H1 (cell line): ENCODE measurements around the gene C2CD4C. TPM values are rescaled to one million over a fixed set of nuclear protein-coding genes. Genes with fewer than 3 reads are reported as not detected.

Experiments
- CTCF ChIA-PET: fragments of 300-600 bp; sonication (Branson Sonifier 250); formaldehyde crosslinking; loops from one replicate; lab custom pipeline; 2021; ENCODE audit not compliant: partially characterized antibody; lab: Charles Lee
- POLR2A ChIA-PET: fragments of 300-600 bp; sonication (Branson Sonifier 250); formaldehyde crosslinking; loops from one replicate; lab custom pipeline; 2021; ENCODE audit warnings: inconsistent platforms; ENCODE audit not compliant: partially characterized antibody; lab: Charles Lee
- DNase-seq, 2 experiments: peaks; one replicate each; pipeline versions ENCODE4 v3.0.0 to v3.0.0-alpha.2; 2010 to 2022; ENCODE audit warnings: low spot score in 2 of 2, low read depth in 1 of 2, mixed read lengths in 1 of 2
- FAIRE-seq: peaks from 2 replicates; lab custom pipeline; 2011; peaks lifted over from hg19 to GRCh38; lab: Jason Lieb, UNC
- H2AFZ ChIP-seq: 2 replicates; pipeline ENCODE4 v1.8.1; 2012; ENCODE audit warnings: low read length, inconsistent platforms
- H2AK5ac ChIP-seq: 2 replicates; pipeline ENCODE4 v1.6.1; 2013; ENCODE audit warnings: low read depth, low read length
- H2BK120ac ChIP-seq: replicated peaks from 2 replicates; pipeline ENCODE3; 2013; ENCODE audit warnings: low read depth, low read length, inconsistent platforms
- H2BK12ac ChIP-seq: 2 replicates; pipeline ENCODE4 v1.6.1; 2013; ENCODE audit warnings: low read depth, low read length
- H2BK15ac ChIP-seq: 2 replicates; pipeline ENCODE4 v1.6.1; 2013; ENCODE audit warnings: low read length
- H2BK20ac ChIP-seq: 2 replicates; pipeline ENCODE4 v1.6.1; 2013; ENCODE audit warnings: low read length
- H2BK5ac ChIP-seq: 2 replicates; pipeline ENCODE4 v1.6.1; 2013; ENCODE audit warnings: low read depth, low read length
- H3K14ac ChIP-seq: 2 replicates; pipeline ENCODE4 v1.6.1; 2013; ENCODE audit warnings: inconsistent platforms; ENCODE audit not compliant: insufficient read length
- H3K18ac ChIP-seq: 2 replicates; pipeline ENCODE4 v1.6.1; 2013; ENCODE audit warnings: low read length; ENCODE audit errors: extremely low read depth
- H3K23ac ChIP-seq: 2 replicates; pipeline ENCODE4 v1.6.1; 2013; ENCODE audit warnings: inconsistent platforms; ENCODE audit not compliant: insufficient read length
- H3K23me2 ChIP-seq: 2 replicates; pipeline ENCODE4 v1.6.1; 2013; ENCODE audit warnings: low read depth, low read length
- H3K27ac ChIP-seq: 2 replicates; pipeline ENCODE4 v1.6.1; 2011; ENCODE audit warnings: low read depth, low read length, inconsistent platforms
- H3K27me3 ChIP-seq, 4 experiments: replicated peaks in 1 of 4; 1 replicate in 1 of 4; 2 replicates in 3 of 4; pipeline versions ENCODE4 v1.6.1 to v1.8.1; 2011 to 2013; ENCODE audit warnings: low read length in 3 of 4, mild to moderate bottlenecking in 3 of 4, inconsistent platforms in 2 of 4, mixed read lengths in 2 of 4, moderate library complexity in 1 of 4; ENCODE audit not compliant: control insufficient read depth in 3 of 4, insufficient read depth in 3 of 4; ENCODE audit errors: extremely low read depth in 1 of 4
- H3K36me3 ChIP-seq, 4 experiments: 2 replicates each; pipeline versions ENCODE4 v1.6.1 to v1.8.1; 2011 to 2013; ENCODE audit warnings: mild to moderate bottlenecking in 4 of 4, low read length in 3 of 4, moderate library complexity in 2 of 4, control low read depth in 1 of 4, inconsistent platforms in 1 of 4; ENCODE audit not compliant: insufficient read depth in 4 of 4, control insufficient read depth in 2 of 4
- H3K4ac ChIP-seq: replicated peaks from 2 replicates; pipeline ENCODE3; 2013; ENCODE audit warnings: low read length, low read depth, mixed read lengths, inconsistent platforms; ENCODE audit not compliant: insufficient read length
- H3K4me1 ChIP-seq, 4 experiments: replicated peaks in 1 of 4; 1 replicate in 1 of 4; 2 replicates in 3 of 4; pipeline versions ENCODE4 v1.6.1 to v1.8.1; 2011 to 2013; ENCODE audit warnings: low read length in 3 of 4, inconsistent platforms in 2 of 4, mixed read lengths in 1 of 4; ENCODE audit not compliant: insufficient read depth in 4 of 4, control insufficient read depth in 3 of 4
- H3K4me2 ChIP-seq, 2 experiments: 2 replicates each; pipeline versions ENCODE4 v1.6.1 to v1.8.1; 2011 to 2013; ENCODE audit warnings: low read depth in 2 of 2, low read length in 2 of 2, control low read depth in 1 of 2, inconsistent platforms in 1 of 2, mild to moderate bottlenecking in 1 of 2; ENCODE audit not compliant: insufficient read depth in 1 of 2
- H3K4me3 ChIP-seq, 4 experiments: fragments of 200-600, 300-600 bp in 1 of 4; sonication (generic), shearing (Covaris generic), sonication (Bioruptor Twin) in 1 of 4; 2 replicates each; pipeline versions ENCODE4 v1.5.1 to v1.8.1; 2011 to 2016; ENCODE audit warnings: low read length in 4 of 4, low read depth in 3 of 4, control low read depth in 2 of 4, inconsistent platforms in 2 of 4, mild to moderate bottlenecking in 2 of 4, mixed read lengths in 1 of 4, moderate library complexity in 1 of 4; ENCODE audit not compliant: insufficient read depth in 2 of 4; ENCODE audit errors: extremely low read depth in 1 of 4
- H3K56ac ChIP-seq: replicated peaks from 2 replicates; pipeline ENCODE3; 2013; ENCODE audit warnings: low read depth, mild to moderate bottlenecking, mixed read lengths, low read length, inconsistent platforms; ENCODE audit not compliant: insufficient read length
- H3K79me1 ChIP-seq: 2 replicates; pipeline ENCODE4 v1.6.1; 2013; ENCODE audit warnings: low read depth, low read length, control low read depth
- H3K79me2 ChIP-seq, 2 experiments: 2 replicates each; pipeline versions ENCODE4 v1.6.1 to v1.8.1; 2012 to 2013; ENCODE audit warnings: low read length in 2 of 2, mild to moderate bottlenecking in 2 of 2, inconsistent platforms in 1 of 2; ENCODE audit not compliant: insufficient read depth in 2 of 2, control insufficient read depth in 1 of 2
- H3K9ac ChIP-seq, 4 experiments: replicated peaks in 1 of 4; 1 replicate in 1 of 4; 2 replicates in 3 of 4; pipeline versions ENCODE4 v1.6.1 to v1.8.1; 2011 to 2013; ENCODE audit warnings: low read depth in 3 of 4, low read length in 3 of 4, control low read depth in 2 of 4, mild to moderate bottlenecking in 2 of 4, moderate library complexity in 2 of 4, inconsistent platforms in 1 of 4; ENCODE audit errors: extremely low read depth in 1 of 4
- H3K9me3 ChIP-seq, 2 experiments: 2 replicates each; pipeline versions ENCODE4 v1.6.1 to v1.8.1; 2012 to 2013; ENCODE audit warnings: mild to moderate bottlenecking in 2 of 2, moderate library complexity in 2 of 2, control low read depth in 1 of 2, inconsistent platforms in 1 of 2, low read depth in 1 of 2, low read length in 1 of 2, mixed read lengths in 1 of 2; ENCODE audit not compliant: insufficient read depth in 2 of 2
- H4K20me1 ChIP-seq, 2 experiments: replicated peaks in 1 of 2; 2 replicates each; pipeline versions ENCODE3 to v1.8.1; 2011 to 2013; ENCODE audit warnings: inconsistent platforms in 2 of 2, low read length in 2 of 2, mild to moderate bottlenecking in 1 of 2; ENCODE audit not compliant: insufficient read depth in 2 of 2, control insufficient read depth in 1 of 2
- H4K5ac ChIP-seq: 2 replicates; pipeline ENCODE4 v1.6.1; 2013; ENCODE audit warnings: low read length, low read depth, mixed read lengths, inconsistent platforms; ENCODE audit not compliant: insufficient read length
- H4K8ac ChIP-seq: 2 replicates; pipeline ENCODE4 v1.8.0; 2013; ENCODE audit warnings: mild to moderate bottlenecking, moderate library complexity, low read length, inconsistent platforms; ENCODE audit not compliant: insufficient read depth; ENCODE audit errors: extremely low read depth
- H4K91ac ChIP-seq: replicated peaks from 2 replicates; pipeline ENCODE3; 2013; ENCODE audit warnings: low read length, mixed read lengths, inconsistent platforms; ENCODE audit not compliant: insufficient read length
- ATF2 ChIP-seq: IDR thresholded peaks from 2 replicates; pipeline ENCODE4 v1.6.1; 2012; ENCODE audit warnings: low read length, inconsistent platforms
- ATF3 ChIP-seq: IDR thresholded peaks from 2 replicates; pipeline ENCODE4 v1.6.1; 2011; ENCODE audit warnings: low read depth, mild to moderate bottlenecking, low read length; ENCODE audit not compliant: insufficient read depth
- FOSL1 ChIP-seq: IDR thresholded peaks from 2 replicates; pipeline ENCODE4 v1.6.1; 2011; ENCODE audit warnings: mild to moderate bottlenecking, low read depth, low read length, moderate library complexity; ENCODE audit not compliant: insufficient read depth
- GTF2F1 ChIP-seq: IDR thresholded peaks from 2 replicates; pipeline ENCODE4 v1.6.1; 2012; ENCODE audit warnings: low read depth, low read length, improper control_type of control experiment, borderline replicate concordance
- NRF1 ChIP-seq: IDR thresholded peaks from 2 replicates; pipeline ENCODE4 v1.6.1; 2011; ENCODE audit warnings: mild to moderate bottlenecking, low read depth, low read length, improper control_type of control experiment
- PHF8 ChIP-seq: fragments of 200-600 bp; sonication (generic); conservative IDR thresholded peaks from 2 replicates; pipeline ENCODE4 v1.7.1; 2012; ENCODE audit warnings: low read depth, mild to moderate bottlenecking, inconsistent platforms, low read length, moderate library complexity
- RAD21 ChIP-seq, 2 experiments: IDR thresholded peaks in 1 of 2; conservative IDR thresholded peaks in 1 of 2; 2 replicates each; pipeline ENCODE4 v1.6.1; 2011; ENCODE audit warnings: low read depth in 2 of 2, low read length in 2 of 2, improper control_type of control experiment in 1 of 2, inconsistent platforms in 1 of 2, mild to moderate bottlenecking in 1 of 2, moderate library complexity in 1 of 2
- RBBP5 ChIP-seq: IDR thresholded peaks from 2 replicates; pipeline ENCODE4 v1.7.1; 2012; ENCODE audit warnings: low read depth, mild to moderate bottlenecking, inconsistent platforms, low read length, moderate library complexity, borderline replicate concordance
- SAP30 ChIP-seq: fragments of 300-600 bp; sonication (generic); IDR thresholded peaks from 2 replicates; pipeline ENCODE4 v1.7.1; 2012; ENCODE audit warnings: low read length, moderate library complexity, mild to moderate bottlenecking, inconsistent platforms; ENCODE audit not compliant: insufficient read depth, insufficient replicate concordance
- SUZ12 ChIP-seq: fragments of 200-600 bp; sonication (generic); IDR thresholded peaks from 2 replicates; pipeline ENCODE4 v1.6.1; 2012; ENCODE audit warnings: mild to moderate bottlenecking, inconsistent platforms, low read length, moderate library complexity, mixed read lengths
- TAF1 ChIP-seq: IDR thresholded peaks from 2 replicates; pipeline ENCODE4 v1.6.1; 2011; ENCODE audit warnings: mild to moderate bottlenecking, low read depth, low read length
- WGBS, 2 experiments: shearing (Covaris generic) in 1 of 2; methylation state at CpG; one replicate each; pipeline versions ENCODE4 v1.1.6 to v1.1.7; 2013 to 2015; ENCODE audit warnings: low lambda C conversion rate in 2 of 2, mixed read lengths in 2 of 2, inconsistent platforms in 1 of 2, low coverage in 1 of 2, missing lambda C conversion rate in 1 of 2; ENCODE audit not compliant: insufficient replicate concordance in 2 of 2, insufficient coverage in 1 of 2, insufficient read length in 1 of 2; ENCODE audit errors: extremely low coverage in 1 of 2, missing lambda C conversion rate in 1 of 2; 5-methylcytosine and 5-hydroxymethylcytosine counted together
- polyA plus RNA-seq, 7 experiments: library from polyadenylated mRNA; depleted of rRNA in 3 of 7; stranded (reverse) in 5 of 7; unstranded in 2 of 7; fragments of >200 nt in 5 of 7; fragments of 200-250 nt in 2 of 7; gene quantifications; 1 replicate in 5 of 7; 2 replicates in 1 of 7; 4 replicates in 1 of 7; pipeline versions ENCODE4 v1.2.1 to v1.2.3, GENCODE V29; 2011 to 2013; ENCODE audit warnings: missing spikeins in 2 of 7, mixed read lengths in 2 of 7
- total RNA-seq: library from RNA; stranded (reverse); fragmentation: NEBNext Ultra II Directional; extraction: Animal tissue kit (Norgen Biotek cat#: 25700); gene quantifications from 2 replicates; pipeline ENCODE4 v1.2.1, GENCODE V29; 2021

Gene C2CD4C
- total and polyA plus RNA-seq, 2 of the 8 experiments (the other 6 are each of a cell fraction or from before 2014, with no cell fraction given) = 3.8 to 6.3 TPM

GRCh38 chr19:366951-367350 lies 42.0 kb downstream of the C2CD4C start:
- DNase-seq = no peak
- H3K56ac ChIP-seq = no peak overlapping the region
- no peaks in the 10 kb centered on the region for H3K4me1 ChIP-seq
- H2BK20ac ChIP-seq = no peak overlapping the region
- H3K18ac ChIP-seq = no peak overlapping the region
- no peak overlapping the region for H4K8ac ChIP-seq
- no peak overlapping the region for H3K9ac ChIP-seq
- no peak for FAIRE-seq
- no peak overlapping the region for H2BK120ac ChIP-seq
- H2BK15ac ChIP-seq = no peak overlapping the region
- no peak overlapping the region for H2BK5ac ChIP-seq
- H4K5ac ChIP-seq = no peak overlapping the region
- H4K20me1 ChIP-seq = peaks cover 0 to 2% of the 10 kb centered on the region in 2 experiments
- H3K23ac ChIP-seq = no peak overlapping the region
- POLR2A ChIA-PET = interaction anchor here (1.1 kb wide), 1 partner anchor 22 kb away, joined by 4 read pairs; no protein-coding TSS in a partner anchor
- 88% methylated on average over 8 of the region's 8 CpGs; no CpG with 5 or more reads in 1 of the 2 experiments for WGBS, 2 experiments
- no peak overlapping the region for H3K14ac ChIP-seq
- H4K91ac ChIP-seq = no peak overlapping the region
- H3K4me3 ChIP-seq = no peak overlapping the region
- H2BK12ac ChIP-seq = no peak overlapping the region
- no peaks in the 10 kb centered on the region for H3K23me2 ChIP-seq
- H3K4me2 ChIP-seq = no peak overlapping the region
- H3K79me1 ChIP-seq = no peaks in the 10 kb centered on the region
- H2AFZ ChIP-seq = no peak overlapping the region
- H3K36me3 ChIP-seq = no peaks in the 10 kb centered on the region
- CTCF ChIA-PET = interaction anchor here (0.9 to 4.6 kb wide), 3 partner anchors 18 to 120 kb away, joined by 3 to 25 read pairs (median 3); no protein-coding TSS in a partner anchor
- H3K27ac ChIP-seq = no peak overlapping the region
- no peak overlapping the region for H3K4ac ChIP-seq
- peaks cover 0 to 2% of the 10 kb centered on the region in 2 experiments; a peak in 1 of 4 replicates for H3K9me3 ChIP-seq
- H3K27me3 ChIP-seq = no peaks in the 10 kb centered on the region; a peak in 2 of 7 replicates
- no peaks in the 10 kb centered on the region for H3K79me2 ChIP-seq
- no peak overlapping the region for H2AK5ac ChIP-seq
- TF ChIP-seq FOSL1 (no peak), RAD21 (IDR thresholded peaks at IDR 0.05 in 1 of 2, conservative IDR thresholded peaks at IDR 0.05 in 1 of 2; ENCODE audit: low read depth in 2 of 2, low read length in 2 of 2) (no peak), SUZ12 (no peak), ATF2 (no peak), SAP30 (no peak), RBBP5 (no peak), TAF1 (no peak), NRF1 (no peak), ATF3 (no peak), GTF2F1 (no peak), PHF8 (no peak)
